ENCODE measurements around the gene NLRX1. TPM values are rescaled to one million over a fixed set of nuclear protein-coding genes. Genes with fewer than 3 reads are reported as not detected.
A peak's percentile ranks its signal among the peaks of the same experiment; 100 is the strongest.

Gene NLRX1
- total and polyA plus RNA-seq, 2 donors (not counting 1 experiment from before 2014, with no cell fraction given) = 6.6 to 21.3 TPM

- H3K9me3 ChIP-seq (ENCODE audit: control insufficient read depth, insufficient read depth, low read depth, low read length) = no peaks in the 10 kb centered on the region
- DNase-seq (ENCODE audit: low read depth in 2 of 2) = peak in 1 of 2 donors; percentile 11
- no peak overlapping the region for H3K9ac ChIP-seq (ENCODE audit: insufficient read depth, low read length)
- H3K27me3 ChIP-seq (ENCODE audit: control insufficient read depth, insufficient read depth, low read length) = peaks cover 4% of the 10 kb centered on the region
- H3K36me3 ChIP-seq (ENCODE audit: control insufficient read depth, insufficient read depth, low read length) = no peaks in the 10 kb centered on the region
- H4K20me1 ChIP-seq (ENCODE audit: control insufficient read depth, extremely low read depth, insufficient read depth, low read length) = no peaks in the 10 kb centered on the region
- no peak overlapping the region for H3K4me3 ChIP-seq (replicated peaks in 1 of 4; ENCODE audit: control extremely low read depth in 1 of 4, insufficient read depth in 1 of 4, low read depth in 3 of 4, low read length in 4 of 4)
- H3K4me2 ChIP-seq (ENCODE audit: extremely low read depth, insufficient read depth, low read length) = no peak overlapping the region
- H3K27ac ChIP-seq (ENCODE audit: insufficient read depth, low read length) = peak overlapping the region; percentile 81
- H3K79me2 ChIP-seq (ENCODE audit: control insufficient read depth, insufficient read depth, low read length) = no peaks in the 10 kb centered on the region
- TF ChIP-seq, protein P1, sequence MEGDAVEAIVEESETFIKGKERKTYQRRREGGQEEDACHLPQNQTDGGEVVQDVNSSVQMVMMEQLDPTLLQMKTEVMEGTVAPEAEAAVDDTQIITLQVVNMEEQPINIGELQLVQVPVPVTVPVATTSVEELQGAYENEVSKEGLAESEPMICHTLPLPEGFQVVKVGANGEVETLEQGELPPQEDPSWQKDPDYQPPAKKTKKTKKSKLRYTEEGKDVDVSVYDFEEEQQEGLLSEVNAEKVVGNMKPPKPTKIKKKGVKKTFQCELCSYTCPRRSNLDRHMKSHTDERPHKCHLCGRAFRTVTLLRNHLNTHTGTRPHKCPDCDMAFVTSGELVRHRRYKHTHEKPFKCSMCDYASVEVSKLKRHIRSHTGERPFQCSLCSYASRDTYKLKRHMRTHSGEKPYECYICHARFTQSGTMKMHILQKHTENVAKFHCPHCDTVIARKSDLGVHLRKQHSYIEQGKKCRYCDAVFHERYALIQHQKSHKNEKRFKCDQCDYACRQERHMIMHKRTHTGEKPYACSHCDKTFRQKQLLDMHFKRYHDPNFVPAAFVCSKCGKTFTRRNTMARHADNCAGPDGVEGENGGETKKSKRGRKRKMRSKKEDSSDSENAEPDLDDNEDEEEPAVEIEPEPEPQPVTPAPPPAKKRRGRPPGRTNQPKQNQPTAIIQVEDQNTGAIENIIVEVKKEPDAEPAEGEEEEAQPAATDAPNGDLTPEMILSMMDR (conservative IDR thresholded peaks at IDR 0.05 in 1 of 2, IDR thresholded peaks at IDR 0.05 in 1 of 2; ENCODE audit: low read depth in 1 of 2, low read length in 2 of 2) = no peak
- TF ChIP-seq EZH2 (IDR thresholded peaks at IDR 0.05; ENCODE audit: low read length, missing control alignments) = no peak
- peaks cover 2% of the 10 kb centered on the region for H3K4me1 ChIP-seq (ENCODE audit: control insufficient read depth, extremely low read depth, insufficient read depth, low read length)
- H2AFZ ChIP-seq (ENCODE audit: low read length) = no peak overlapping the region
Measured at GRCh38 chr11:119167933-119168332, 592 bp upstream of the NLRX1 start.

GRCh38 chr11:119169282-119169719 lies 776 bp downstream of the NLRX1 start:
- peak overlapping the region; percentile 90 for H3K9ac ChIP-seq (ENCODE audit: insufficient read depth, low read length)
- H3K27ac ChIP-seq (ENCODE audit: insufficient read depth, low read length) = peak overlapping the region; percentile 81
- no peaks in the 10 kb centered on the region for H3K9me3 ChIP-seq (ENCODE audit: control insufficient read depth, insufficient read depth, low read depth, low read length)
- no peaks in the 10 kb centered on the region for H3K36me3 ChIP-seq (ENCODE audit: control insufficient read depth, insufficient read depth, low read length)
- H3K4me1 ChIP-seq (ENCODE audit: control insufficient read depth, extremely low read depth, insufficient read depth, low read length) = peaks cover 2% of the 10 kb centered on the region
- peak; percentile 10 to 69 for DNase-seq (ENCODE audit: low read depth in 2 of 2)
- H4K20me1 ChIP-seq (ENCODE audit: control insufficient read depth, extremely low read depth, insufficient read depth, low read length) = no peaks in the 10 kb centered on the region
- TF ChIP-seq, protein P1 (conservative IDR thresholded peaks at IDR 0.05 in 1 of 2, IDR thresholded peaks at IDR 0.05 in 1 of 2; ENCODE audit: low read depth in 1 of 2, low read length in 2 of 2) = no peak
- no peak for TF ChIP-seq EZH2 (IDR thresholded peaks at IDR 0.05; ENCODE audit: low read length, missing control alignments)
- H3K4me2 ChIP-seq (ENCODE audit: extremely low read depth, insufficient read depth, low read length) = peak overlapping the region; percentile 95
- H3K79me2 ChIP-seq (ENCODE audit: control insufficient read depth, insufficient read depth, low read length) = no peaks in the 10 kb centered on the region
- H3K4me3 ChIP-seq (replicated peaks in 1 of 4; ENCODE audit: control extremely low read depth in 1 of 4, insufficient read depth in 1 of 4, low read depth in 3 of 4, low read length in 4 of 4) = peak overlapping the region; percentile 46 to 80 (median 64)
- peak overlapping the region; percentile 95 for H2AFZ ChIP-seq (ENCODE audit: low read length)
- H3K27me3 ChIP-seq (ENCODE audit: control insufficient read depth, insufficient read depth, low read length) = no peaks in the 10 kb centered on the region

- H3K36me3 ChIP-seq (ENCODE audit: control insufficient read depth, insufficient read depth, low read length) = peaks cover 3% of the 10 kb centered on the region
- H3K27me3 ChIP-seq (ENCODE audit: control insufficient read depth, insufficient read depth, low read length) = no peaks in the 10 kb centered on the region
- no peaks in the 10 kb centered on the region for H3K79me2 ChIP-seq (ENCODE audit: control insufficient read depth, insufficient read depth, low read length)
- no peak overlapping the region for H3K4me3 ChIP-seq (replicated peaks in 1 of 4; ENCODE audit: control extremely low read depth in 1 of 4, insufficient read depth in 1 of 4, low read depth in 3 of 4, low read length in 4 of 4)
- no peak overlapping the region for H3K9ac ChIP-seq (ENCODE audit: insufficient read depth, low read length)
- H3K9me3 ChIP-seq (ENCODE audit: control insufficient read depth, insufficient read depth, low read depth, low read length) = no peaks in the 10 kb centered on the region
- no peak overlapping the region for H3K4me2 ChIP-seq (ENCODE audit: extremely low read depth, insufficient read depth, low read length)
- TF ChIP-seq EZH2 (IDR thresholded peaks at IDR 0.05; ENCODE audit: low read length, missing control alignments) = no peak
- TF ChIP-seq, protein P1 (conservative IDR thresholded peaks at IDR 0.05 in 1 of 2, IDR thresholded peaks at IDR 0.05 in 1 of 2; ENCODE audit: low read depth in 1 of 2, low read length in 2 of 2) = no peak
- no peak overlapping the region for H3K27ac ChIP-seq (ENCODE audit: insufficient read depth, low read length)
- DNase-seq (ENCODE audit: low read depth in 2 of 2) = no peak
- no peaks in the 10 kb centered on the region for H3K4me1 ChIP-seq (ENCODE audit: control insufficient read depth, extremely low read depth, insufficient read depth, low read length)
- no peaks in the 10 kb centered on the region for H4K20me1 ChIP-seq (ENCODE audit: control insufficient read depth, extremely low read depth, insufficient read depth, low read length)
- H2AFZ ChIP-seq (ENCODE audit: low read length) = no peak overlapping the region
Measured at GRCh38 chr11:119172513-119172912, 4.0 kb downstream of the NLRX1 start.
